GM23248 (cell line): ENCODE data around the gene CA11.

Source experiments
- EZH2 ChIP-seq: fragments of 200-600 bp; sonication (generic); IDR thresholded peaks from 2 replicates; pipeline ENCODE4 v1.6.1; 2018; ENCODE audit warnings: antibody characterized with exemption, mild to moderate bottlenecking; ENCODE audit not compliant: insufficient read depth, poor library complexity, severe bottlenecking
- EZH2phosphoT487 ChIP-seq: fragments of 200-600 bp; sonication (generic); IDR thresholded peaks from 2 replicates; pipeline ENCODE4 v1.6.1; 2018; ENCODE audit warnings: antibody characterized with exemption, moderate library complexity, mild to moderate bottlenecking, low read depth; ENCODE audit not compliant: insufficient read depth

DNA sequence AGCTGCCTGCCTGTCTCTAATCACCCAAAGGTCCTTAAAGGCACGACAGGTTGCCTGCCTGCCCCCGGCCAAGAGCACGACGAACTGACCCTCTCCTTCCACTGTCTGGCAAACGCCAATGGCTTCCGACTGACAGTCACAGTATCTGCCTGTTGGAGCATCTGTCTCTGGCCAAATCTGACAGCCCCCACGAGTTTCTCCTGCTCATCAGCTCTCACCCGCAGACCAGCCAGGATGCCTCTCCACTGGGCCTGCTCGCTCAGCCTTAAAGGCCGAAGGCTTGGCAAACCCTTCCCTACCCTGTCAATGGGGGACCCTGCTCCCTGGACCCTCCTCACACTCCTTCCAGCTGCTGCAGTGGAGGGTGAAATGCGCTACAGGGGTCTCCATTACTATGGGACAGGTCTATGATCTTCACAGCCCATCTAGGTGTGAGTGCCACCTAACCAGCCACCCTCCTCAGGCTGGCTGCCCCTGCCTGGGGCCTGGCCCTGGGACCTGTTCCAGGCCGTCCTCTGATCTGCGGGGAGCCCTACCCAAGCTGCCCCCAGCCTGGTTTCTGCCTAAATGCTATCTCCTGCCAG is 32.0 kb downstream of the CA11 start:
- no peak for TF ChIP-seq EZH2phosphoT487
- no peak for TF ChIP-seq EZH2
